Inferior parietal cortex (tissue), 1 donor: ENCODE data around the gene PLXDC2.
"Not testable (repeated sequence)": the region's sequence is repeated elsewhere in the genome, so short reads cannot be mapped to it uniquely, and the experiment has no call there.

Experiments used
- DNase-seq: peaks from one replicate; pipeline ENCODE4 v3.0.0-alpha.2; 2016; ENCODE audit errors: extremely low spot score

PLXDC2 gene

GRCh38 chr10:19816411-19817230, at the start of gene PLXDC2:
Gene PLXDC2 (plus strand): TSS chr10:19816432.
- DNase-seq: no peak

GRCh38 chr10:19767876-19768275, 48.4 kb upstream of the PLXDC2 start:
- DNase-seq: no peak

DNA sequence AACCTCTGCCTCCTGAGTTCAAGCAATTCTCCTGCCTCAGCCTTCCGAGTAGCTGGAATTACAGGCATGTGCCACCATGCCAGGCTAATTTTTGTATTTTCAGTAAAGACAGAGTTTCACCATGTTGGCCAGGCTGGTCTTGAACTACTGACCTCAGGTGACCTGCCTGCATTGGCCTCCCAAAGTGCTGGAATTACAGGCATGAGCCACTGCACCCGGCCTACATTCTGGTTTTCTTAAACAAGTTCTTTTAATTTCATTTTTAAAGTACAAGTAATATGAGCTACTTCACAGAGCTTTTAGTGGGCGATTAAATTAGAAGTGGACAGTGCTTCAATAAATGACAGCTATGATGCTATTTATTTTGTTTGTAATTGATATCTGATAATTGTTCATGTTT, 46.4 kb upstream of the PLXDC2 start:
- not testable (repeated sequence) for DNase-seq

- no peak for DNase-seq
These were observed 43.3 kb upstream of the PLXDC2 start for GRCh38 chr10:19772972-19773371.

DNA sequence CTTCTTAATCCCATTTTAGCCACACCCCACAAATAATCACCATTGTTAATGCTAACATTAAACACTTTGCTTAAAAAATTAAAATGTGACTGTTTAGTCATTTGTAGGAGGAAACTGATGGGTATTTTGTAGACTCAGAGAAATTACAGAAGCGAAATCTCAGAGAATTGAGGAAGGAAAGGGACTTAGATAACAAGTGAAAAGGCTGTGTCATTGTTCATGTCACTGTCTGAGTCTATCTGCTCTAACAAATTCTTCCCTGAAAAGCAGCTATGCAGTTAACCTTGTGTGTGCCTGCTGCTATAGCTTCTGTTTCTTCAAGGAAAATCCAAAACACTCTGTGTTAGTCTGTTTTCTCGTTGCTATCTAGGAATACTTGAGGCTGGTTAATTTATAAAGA, 40.9 kb upstream of the PLXDC2 start:
- no peak for DNase-seq

DNA sequence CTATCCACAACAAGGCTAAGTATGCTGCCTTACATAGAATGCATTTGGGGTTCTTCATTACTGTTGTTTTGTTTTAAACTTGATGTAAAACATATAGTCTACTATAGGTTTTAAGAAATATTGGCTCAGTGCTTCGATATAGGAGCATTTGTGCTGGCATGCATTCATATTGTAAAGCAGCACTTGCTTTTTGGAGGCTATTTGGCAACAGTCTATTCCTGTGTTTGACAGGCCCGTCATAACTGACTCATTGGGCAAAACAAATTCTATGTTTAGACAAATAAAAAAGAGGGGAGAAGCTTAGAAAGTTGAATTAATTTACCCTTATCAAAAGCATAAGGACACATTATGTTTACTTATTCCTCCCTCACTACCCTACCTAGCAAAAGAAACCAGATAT, 38.4 kb upstream of the PLXDC2 start:
- no peak for DNase-seq

DNA sequence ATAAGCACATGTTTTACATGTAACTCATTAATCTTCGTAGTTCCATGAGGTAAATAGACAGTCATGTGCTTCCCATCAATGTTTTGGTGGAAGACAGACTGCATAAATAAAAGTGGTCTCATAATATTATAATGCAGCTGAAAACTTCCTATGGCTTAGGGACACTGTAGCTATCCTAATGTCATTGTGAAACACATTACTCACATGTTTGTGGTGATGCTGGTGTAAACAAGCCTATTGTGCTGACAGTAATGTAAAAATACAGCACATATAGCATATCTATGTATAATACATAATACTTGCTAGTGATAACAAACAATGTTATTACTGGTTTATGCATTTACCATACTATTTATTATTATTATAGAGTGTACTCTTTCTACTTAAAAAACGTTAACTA, 37.2 kb upstream of the PLXDC2 start:
- no peak for DNase-seq

- no peak for DNase-seq
These were observed 33.7 kb upstream of the PLXDC2 start for GRCh38 chr10:19782430-19783089.

GRCh38 chr10:19783721-19784120, 32.5 kb upstream of the PLXDC2 start:
- DNase-seq: no peak

DNA sequence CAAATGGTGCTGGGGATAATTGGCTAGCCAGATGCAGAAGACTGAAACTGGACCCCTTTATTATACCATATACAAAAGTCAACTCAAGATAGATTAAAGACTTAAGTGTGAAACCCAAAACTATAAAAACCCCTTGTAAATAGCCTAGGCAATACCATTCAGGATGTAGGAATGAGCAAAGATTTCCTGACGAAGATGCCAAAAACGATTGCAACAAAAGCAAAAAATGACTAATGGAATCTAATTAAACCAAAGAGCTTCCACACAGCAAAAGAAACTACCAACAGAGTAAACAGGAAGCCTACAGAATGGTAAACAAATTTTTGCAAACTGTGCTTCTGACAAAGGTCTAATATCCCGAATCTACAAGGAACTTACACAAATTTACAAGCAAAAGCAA, 30.9 kb upstream of the PLXDC2 start:
- no peak for DNase-seq

DNA sequence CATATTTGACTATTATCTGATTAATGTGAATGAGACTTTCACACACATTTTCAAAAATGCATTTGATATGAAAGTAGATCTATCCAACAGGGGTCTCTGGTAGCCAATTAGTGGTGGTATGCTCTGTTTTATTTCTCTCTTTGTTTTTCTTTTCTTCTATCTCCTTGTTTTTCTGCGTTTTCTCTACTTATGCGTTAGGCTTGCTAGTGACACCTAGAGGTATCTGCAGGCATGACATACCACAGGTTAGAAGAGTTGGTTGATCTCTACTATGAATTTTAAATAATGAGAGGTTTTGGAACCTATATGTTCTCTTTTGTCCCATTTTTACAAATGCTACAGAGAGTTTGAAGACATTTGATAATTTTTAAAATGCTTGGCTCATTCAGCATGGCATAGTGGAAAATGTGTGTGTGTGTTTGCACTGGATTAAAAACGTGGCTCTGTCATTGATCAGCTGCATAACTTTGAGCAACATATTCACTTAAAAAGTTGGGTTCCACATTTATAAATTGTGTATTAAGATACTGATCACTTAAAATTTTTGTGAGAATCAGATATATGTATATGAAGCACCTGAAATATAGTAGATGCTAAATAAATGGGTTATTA, 28.1 kb upstream of the PLXDC2 start:
- DNase-seq: peak; percentile 44

GRCh38 chr10:19788902-19789301, 27.3 kb upstream of the PLXDC2 start:
- no peak for DNase-seq

DNA sequence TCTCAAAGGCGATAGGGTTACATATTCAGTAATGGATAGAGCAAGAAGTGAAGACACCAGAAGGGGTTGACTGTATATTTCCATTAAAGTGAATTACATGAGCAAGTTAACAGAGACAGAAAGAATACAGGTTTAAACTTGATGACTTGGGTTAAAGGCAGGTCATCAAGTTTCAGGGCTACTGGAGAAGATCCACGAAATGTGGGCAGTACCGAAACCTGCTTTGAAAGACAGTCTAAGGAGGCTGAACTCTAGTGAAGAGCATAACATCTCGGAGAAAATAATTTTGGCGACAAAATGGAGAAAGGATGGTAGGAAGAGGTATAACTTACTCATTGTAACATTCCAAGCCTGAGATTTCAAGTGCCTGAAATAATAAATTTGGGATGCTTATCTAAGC, 26.6 kb upstream of the PLXDC2 start:
- no peak for DNase-seq

- no peak for DNase-seq
These were observed 25.2 kb upstream of the PLXDC2 start for GRCh38 chr10:19791032-19791431.

GRCh38 chr10:19795684-19796083, 20.5 kb upstream of the PLXDC2 start:
- no peak for DNase-seq

DNA sequence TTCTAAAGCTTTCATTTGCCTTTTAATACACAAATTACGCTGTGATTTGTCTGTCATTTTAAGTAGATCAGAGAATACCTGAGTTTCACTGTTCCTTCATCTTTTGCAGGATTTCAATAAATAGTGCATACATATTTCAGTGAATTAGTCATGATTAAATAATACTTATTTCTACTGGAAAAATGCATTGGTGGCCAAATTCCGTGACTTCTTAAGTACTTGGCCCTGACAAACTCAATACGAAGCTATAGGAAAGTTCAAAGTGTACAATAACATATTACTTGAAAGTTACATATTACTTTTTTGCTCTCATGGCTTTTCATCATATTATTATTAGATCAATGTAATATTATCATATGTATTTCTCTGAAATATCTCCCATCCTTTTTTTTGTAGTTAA, 16.1 kb upstream of the PLXDC2 start:
- no peak for DNase-seq

DNA sequence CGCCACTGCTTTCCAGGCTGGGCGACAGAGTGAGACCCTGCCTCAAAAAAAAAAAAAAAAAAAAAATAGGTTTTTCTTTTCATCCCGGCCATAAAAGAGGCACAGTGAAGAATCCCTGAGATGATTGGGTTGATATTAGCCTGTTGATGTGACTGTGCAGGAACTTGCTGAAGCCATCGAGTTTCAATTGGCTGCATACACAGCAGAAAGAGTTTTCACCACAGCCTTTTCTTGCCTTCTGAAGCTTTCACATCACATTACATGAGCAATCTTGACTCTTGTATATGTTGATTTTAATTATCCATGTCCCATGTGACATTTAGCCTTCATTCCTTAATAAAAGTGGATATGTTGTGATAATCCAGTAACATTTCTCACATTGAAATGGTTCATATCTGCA, 14.9 kb upstream of the PLXDC2 start:
- no peak for DNase-seq

GRCh38 chr10:19803676-19804075, 12.6 kb upstream of the PLXDC2 start:
- no peak for DNase-seq

GRCh38 chr10:19809481-19809880, 6.8 kb upstream of the PLXDC2 start:
- DNase-seq: no peak

DNA sequence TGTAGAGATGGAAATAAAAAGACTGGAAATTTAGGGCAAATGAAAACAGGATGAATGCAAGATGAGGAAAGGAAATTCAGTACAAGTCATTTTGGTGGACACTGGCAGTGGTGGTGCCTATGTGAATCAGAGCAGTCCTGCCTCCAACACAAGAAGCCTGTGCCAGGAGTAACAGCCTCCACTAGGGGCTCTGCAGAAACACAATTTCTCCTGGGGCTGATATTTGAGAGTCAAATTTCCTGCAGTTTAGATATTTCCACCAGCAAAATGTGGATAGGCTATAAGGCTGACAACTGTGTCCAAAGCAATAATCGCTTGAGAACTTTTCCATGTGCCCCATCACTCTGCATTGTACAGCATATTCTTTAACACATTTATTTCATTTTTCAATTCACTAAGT, 4.7 kb upstream of the PLXDC2 start:
- DNase-seq: peak; percentile 65

DNA sequence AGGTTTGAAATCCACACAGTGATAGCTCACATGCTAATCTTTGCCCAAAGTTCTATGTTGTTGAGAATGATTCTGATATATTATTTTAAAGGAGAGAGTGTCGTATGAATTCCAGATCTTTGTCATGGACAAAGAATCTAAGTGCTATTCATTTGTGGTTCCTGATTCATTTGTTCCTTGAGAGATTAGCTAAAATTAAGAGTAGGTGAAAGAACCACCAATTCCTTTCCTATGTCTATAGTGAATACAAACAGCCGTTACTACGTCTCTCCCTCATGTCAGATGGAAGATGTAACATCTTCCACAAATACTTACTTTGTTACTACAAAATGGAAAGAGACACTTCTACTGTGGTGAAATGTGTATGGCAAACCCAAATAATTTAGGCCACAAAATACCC, 3.3 kb upstream of the PLXDC2 start:
- DNase-seq: no peak

DNA sequence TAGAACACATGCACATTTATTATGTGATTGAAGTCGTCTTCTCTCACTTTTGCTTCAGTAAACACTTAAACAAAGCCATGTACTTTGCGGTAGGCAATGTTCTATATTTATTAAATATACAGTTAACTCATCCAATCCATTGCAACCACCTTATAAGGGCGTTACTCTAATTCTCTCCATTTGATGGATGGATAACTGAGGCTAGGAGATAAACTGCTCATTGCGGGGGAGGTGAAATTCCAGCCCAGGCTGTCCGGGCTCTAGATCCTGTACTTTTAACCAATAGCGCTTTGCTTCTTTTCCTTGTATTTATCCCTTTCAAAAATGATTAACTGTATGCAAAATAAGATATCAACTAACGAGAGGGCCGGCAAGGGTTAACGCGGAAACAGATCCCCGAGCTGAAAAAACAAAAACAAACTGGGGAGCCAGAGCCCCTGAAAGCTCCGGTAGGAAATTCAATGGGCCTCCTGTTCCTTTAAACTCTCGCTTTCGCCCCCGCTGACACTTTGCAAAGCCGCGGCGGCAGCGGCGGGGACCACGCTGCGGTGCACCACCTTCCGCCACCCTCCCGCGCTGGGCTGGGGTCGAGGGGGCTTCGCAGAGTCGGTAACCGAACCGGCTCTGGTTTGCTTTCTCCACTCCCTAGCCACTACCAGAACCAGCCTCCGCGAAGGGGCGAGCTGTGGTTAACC, 1.0 kb upstream of the PLXDC2 start:
- DNase-seq: no peak
